Glutamatergic neuron (in vitro differentiated cells): ENCODE data around the gene PTGIS. TPM values are rescaled to one million over a fixed set of nuclear protein-coding genes. Genes with fewer than 3 reads are reported as not detected.

Experiments
- DNase-seq: peaks from one replicate; pipeline ENCODE4 v3.0.0; 2022
- H3K27ac Mint-ChIP-seq: one replicate; pipeline ENCODE4 v1.8.0; 2020; ENCODE audit warnings: mild to moderate bottlenecking, mixed read lengths, inconsistent platforms; ENCODE audit not compliant: unreplicated experiment
- H3K27me3 Mint-ChIP-seq: one replicate; pipeline ENCODE4 v1.8.0; 2020; ENCODE audit warnings: mild to moderate bottlenecking, moderate library complexity, mixed read lengths, inconsistent platforms; ENCODE audit not compliant: unreplicated experiment
- H3K36me3 Mint-ChIP-seq: one replicate; pipeline ENCODE4 v1.8.0; 2020; ENCODE audit warnings: mild to moderate bottlenecking, mixed read lengths, inconsistent platforms; ENCODE audit not compliant: unreplicated experiment
- H3K4me1 Mint-ChIP-seq: one replicate; pipeline ENCODE4 v1.8.0; 2020; ENCODE audit warnings: mild to moderate bottlenecking, low read depth, mixed read lengths, inconsistent platforms; ENCODE audit not compliant: unreplicated experiment
- H3K4me3 Mint-ChIP-seq: one replicate; pipeline ENCODE4 v1.8.0; 2020; ENCODE audit warnings: mild to moderate bottlenecking, mixed read lengths, inconsistent platforms; ENCODE audit not compliant: unreplicated experiment
- H3K9me3 Mint-ChIP-seq: one replicate; pipeline ENCODE4 v1.8.0; 2020; ENCODE audit warnings: mild to moderate bottlenecking, moderate library complexity, mixed read lengths, inconsistent platforms; ENCODE audit not compliant: unreplicated experiment
- total RNA-seq: library from RNA; stranded (reverse); fragmentation: NEBNext Ultra II Directional; extraction: Animal tissue kit (Norgen Biotek cat#: 25700); gene quantifications from one replicate; pipeline ENCODE4 v1.2.1, GENCODE V29; 2021; ENCODE audit not compliant: unreplicated experiment
- TF ChIP-seq, protein P1 (sequence below): fragments of 200-600 bp; sonication (generic); IDR thresholded peaks from one replicate; pipeline ENCODE4 v1.5.0; 2021; ENCODE audit not compliant: partially characterized antibody, unreplicated experiment

PTGIS gene
- total RNA-seq, 1 donor from 2014 or later: 0.12 TPM

DNA sequence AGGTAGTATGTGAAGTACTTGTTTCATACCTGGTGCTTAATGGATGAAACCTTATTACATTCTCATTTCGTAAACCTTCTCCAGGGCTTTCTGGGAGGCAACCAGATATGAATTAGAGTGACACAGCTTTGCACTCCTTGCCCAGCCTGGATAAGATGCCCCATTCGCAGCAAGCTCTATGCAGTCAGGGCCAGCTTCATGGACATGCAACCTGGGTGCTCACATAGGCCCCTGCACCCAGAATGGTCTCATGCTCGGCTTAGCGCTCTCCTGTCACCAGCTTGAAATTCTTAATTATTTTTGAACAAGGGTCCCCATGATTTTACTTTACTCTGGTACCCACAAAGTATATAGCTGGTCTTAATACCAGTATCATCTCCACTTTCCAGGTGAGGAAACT is 11.3 kb upstream of the PTGIS start:
- TF ChIP-seq, protein P1, sequence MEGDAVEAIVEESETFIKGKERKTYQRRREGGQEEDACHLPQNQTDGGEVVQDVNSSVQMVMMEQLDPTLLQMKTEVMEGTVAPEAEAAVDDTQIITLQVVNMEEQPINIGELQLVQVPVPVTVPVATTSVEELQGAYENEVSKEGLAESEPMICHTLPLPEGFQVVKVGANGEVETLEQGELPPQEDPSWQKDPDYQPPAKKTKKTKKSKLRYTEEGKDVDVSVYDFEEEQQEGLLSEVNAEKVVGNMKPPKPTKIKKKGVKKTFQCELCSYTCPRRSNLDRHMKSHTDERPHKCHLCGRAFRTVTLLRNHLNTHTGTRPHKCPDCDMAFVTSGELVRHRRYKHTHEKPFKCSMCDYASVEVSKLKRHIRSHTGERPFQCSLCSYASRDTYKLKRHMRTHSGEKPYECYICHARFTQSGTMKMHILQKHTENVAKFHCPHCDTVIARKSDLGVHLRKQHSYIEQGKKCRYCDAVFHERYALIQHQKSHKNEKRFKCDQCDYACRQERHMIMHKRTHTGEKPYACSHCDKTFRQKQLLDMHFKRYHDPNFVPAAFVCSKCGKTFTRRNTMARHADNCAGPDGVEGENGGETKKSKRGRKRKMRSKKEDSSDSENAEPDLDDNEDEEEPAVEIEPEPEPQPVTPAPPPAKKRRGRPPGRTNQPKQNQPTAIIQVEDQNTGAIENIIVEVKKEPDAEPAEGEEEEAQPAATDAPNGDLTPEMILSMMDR: no peak
- peaks cover 4% of the 10 kb centered on the region for H3K9me3 Mint-ChIP-seq
- H3K4me3 Mint-ChIP-seq: no peak overlapping the region
- peaks cover 2% of the 10 kb centered on the region for H3K4me1 Mint-ChIP-seq
- H3K27ac Mint-ChIP-seq: no peak overlapping the region
- peaks cover 8% of the 10 kb centered on the region for H3K27me3 Mint-ChIP-seq
- H3K36me3 Mint-ChIP-seq: no peaks in the 10 kb centered on the region
- DNase-seq: no peak

DNA sequence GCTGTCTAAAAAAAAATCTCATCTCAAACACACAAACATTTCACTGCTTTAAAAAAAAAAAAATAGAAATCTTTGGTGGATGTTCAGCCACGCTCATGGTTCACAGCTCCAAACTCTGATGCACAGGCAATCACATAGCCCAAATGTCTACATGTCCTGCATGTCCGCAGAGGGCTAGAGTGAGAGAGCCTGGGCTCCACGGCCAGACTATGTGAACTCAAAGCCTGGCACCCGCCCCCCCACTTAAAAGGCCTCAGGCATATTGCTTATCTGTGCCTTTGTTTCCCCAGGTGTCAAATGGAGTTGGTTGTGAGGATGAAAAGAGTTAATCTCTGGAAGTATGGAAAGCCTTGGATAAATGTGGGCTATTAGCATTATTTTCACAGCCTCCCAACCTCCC is 10.5 kb upstream of the PTGIS start:
- H3K27me3 Mint-ChIP-seq: peaks cover 8% of the 10 kb centered on the region
- TF ChIP-seq, protein P1: no peak
- H3K4me3 Mint-ChIP-seq: no peak overlapping the region
- DNase-seq: no peak
- no peak overlapping the region for H3K27ac Mint-ChIP-seq
- H3K9me3 Mint-ChIP-seq: peaks cover 4% of the 10 kb centered on the region
- H3K36me3 Mint-ChIP-seq: no peaks in the 10 kb centered on the region
- H3K4me1 Mint-ChIP-seq: peaks cover 2% of the 10 kb centered on the region

DNA sequence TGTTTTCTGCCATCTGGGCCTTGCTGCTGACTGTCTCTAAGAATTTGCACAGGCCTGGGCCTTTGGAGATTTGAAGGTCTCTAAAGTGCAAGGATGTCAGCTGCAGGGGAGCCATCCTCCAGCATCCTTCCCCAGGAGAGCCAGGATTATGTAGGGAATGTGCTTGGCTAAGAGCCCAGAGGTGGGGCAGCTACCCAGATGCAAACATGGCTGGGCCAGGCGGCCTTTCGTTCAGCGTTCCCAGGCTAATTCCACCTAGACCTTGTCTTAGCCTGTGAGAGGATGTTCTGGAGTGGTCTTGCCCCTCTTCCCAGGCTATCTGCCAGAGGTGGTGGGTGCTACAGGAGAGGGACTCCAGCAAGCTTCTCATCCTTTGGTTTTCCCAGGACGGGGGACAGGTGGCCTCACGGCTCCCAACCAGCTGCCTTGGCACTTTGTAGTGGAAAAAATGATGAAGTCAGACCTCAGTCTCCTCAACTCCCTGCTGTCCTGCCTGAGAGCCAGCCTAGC is 7.7 kb upstream of the PTGIS start:
- Mint-ChIP-seq H3K9me3 (peaks cover 2% of the 10 kb centered on the region), H3K27me3 (peaks cover 10% of the 10 kb centered on the region), H3K27ac (no peak overlapping the region), H3K36me3 (no peaks in the 10 kb centered on the region), H3K4me1 (peaks cover 7% of the 10 kb centered on the region), H3K4me3 (no peak overlapping the region)
- TF ChIP-seq, protein P1: no peak
- peak; percentile 58 for DNase-seq

DNA sequence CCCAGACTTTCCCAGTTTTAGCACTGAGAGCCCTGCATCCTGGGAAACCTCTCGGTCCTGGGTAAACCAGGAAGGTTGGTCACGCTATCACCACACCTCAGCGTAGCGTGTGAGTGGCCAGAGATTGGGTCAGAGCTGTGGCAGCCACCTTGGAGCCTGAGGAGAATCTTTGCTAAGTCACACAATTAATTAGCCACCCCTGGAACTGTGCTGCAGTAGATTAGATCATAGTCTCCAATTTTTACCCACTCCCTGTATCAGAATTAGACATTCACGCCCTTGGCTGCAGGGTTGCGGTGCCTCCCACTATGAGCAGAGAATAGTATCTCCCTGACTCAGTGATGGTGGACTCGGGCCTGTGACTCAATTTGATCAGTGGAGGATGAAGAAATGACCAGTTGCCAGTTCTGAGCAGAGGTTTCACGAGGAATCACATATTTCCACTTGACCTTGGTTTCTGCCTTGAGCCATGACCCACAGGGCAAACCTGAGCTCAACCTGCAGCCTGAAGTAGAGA is 6.0 kb upstream of the PTGIS start:
- H3K27me3 Mint-ChIP-seq: peaks cover 17% of the 10 kb centered on the region
- H3K4me3 Mint-ChIP-seq: no peak overlapping the region
- H3K4me1 Mint-ChIP-seq: peaks cover 7% of the 10 kb centered on the region
- peaks cover 7% of the 10 kb centered on the region for H3K9me3 Mint-ChIP-seq
- DNase-seq: no peak
- no peak overlapping the region for H3K27ac Mint-ChIP-seq
- H3K36me3 Mint-ChIP-seq: no peaks in the 10 kb centered on the region
- TF ChIP-seq, protein P1: no peak

DNA sequence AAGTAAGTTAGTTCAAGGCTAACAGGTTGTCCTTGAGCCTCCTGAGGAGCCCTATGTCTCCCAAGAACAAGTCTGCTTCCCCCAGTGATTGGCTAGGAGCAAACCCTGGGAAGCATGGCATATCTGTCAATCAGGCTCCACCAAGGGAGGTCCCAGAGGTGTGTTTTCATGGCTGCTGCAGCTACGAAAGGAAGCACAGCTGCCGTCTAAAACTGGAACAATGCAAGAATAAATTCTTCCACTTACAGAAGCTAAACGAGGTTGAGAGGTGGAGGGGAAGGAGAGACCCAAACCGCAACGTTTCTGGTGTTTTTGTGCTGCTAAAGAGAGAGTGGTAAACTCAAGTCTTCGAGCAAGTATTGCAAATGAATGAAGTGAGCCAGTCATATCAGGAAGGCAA is 4.9 kb upstream of the PTGIS start:
- H3K36me3 Mint-ChIP-seq: no peaks in the 10 kb centered on the region
- peaks cover 17% of the 10 kb centered on the region for H3K27me3 Mint-ChIP-seq
- peaks cover 7% of the 10 kb centered on the region for H3K9me3 Mint-ChIP-seq
- peak; percentile 36 for DNase-seq
- H3K27ac Mint-ChIP-seq: peak overlapping the region; percentile 23
- TF ChIP-seq, protein P1: no peak
- peaks cover 7% of the 10 kb centered on the region for H3K4me1 Mint-ChIP-seq
- H3K4me3 Mint-ChIP-seq: no peak overlapping the region
